Gastrocnemius medialis (tissue), 4 donors: ENCODE results near the gene PAPOLA.

Experiments used
- POLR2A ChIP-seq, 2 donors: fragments of 450-650 bp; IDR thresholded peaks; one replicate each; pipeline ENCODE4 v1.6.1; 2017; ENCODE audit warnings: antibody characterized with exemption in 2 of 2, mild to moderate bottlenecking in 2 of 2, moderate library complexity in 2 of 2
- TF ChIP-seq, protein P1 (sequence below), 5 experiments: fragments of 450-650 bp in 3 of 5; fragments of 200-600 bp in 2 of 5; sonication (generic) in 2 of 5; IDR thresholded peaks in 4 of 5; conservative IDR thresholded peaks in 1 of 5; 1 replicate in 4 of 5; 2 replicates in 1 of 5; pipeline ENCODE4 v1.5.1; 2016 to 2019; ENCODE audit warnings: antibody characterized with exemption in 5 of 5, mild to moderate bottlenecking in 3 of 5, moderate library complexity in 3 of 5

DNA sequence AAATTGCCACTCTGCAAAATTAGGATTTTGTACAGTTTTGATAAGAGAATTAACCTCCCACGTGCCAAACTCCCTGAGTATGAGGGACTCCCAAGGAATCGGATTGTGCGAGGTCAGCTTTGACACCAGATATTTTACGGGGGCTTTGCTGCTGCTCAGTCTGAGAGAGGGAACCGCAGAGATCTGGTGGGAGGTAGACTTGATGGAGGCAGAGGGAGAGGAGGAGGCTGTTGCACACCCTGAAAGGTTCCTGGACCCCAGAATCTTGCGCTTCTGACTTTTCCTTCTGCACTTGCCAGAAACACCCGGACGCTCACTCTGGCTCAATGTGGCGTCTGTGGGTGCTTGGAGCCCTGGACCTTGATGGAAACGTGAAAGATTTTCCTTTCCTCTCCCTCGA lies 83.9 kb downstream of the PAPOLA start:
- TF ChIP-seq, protein P1, sequence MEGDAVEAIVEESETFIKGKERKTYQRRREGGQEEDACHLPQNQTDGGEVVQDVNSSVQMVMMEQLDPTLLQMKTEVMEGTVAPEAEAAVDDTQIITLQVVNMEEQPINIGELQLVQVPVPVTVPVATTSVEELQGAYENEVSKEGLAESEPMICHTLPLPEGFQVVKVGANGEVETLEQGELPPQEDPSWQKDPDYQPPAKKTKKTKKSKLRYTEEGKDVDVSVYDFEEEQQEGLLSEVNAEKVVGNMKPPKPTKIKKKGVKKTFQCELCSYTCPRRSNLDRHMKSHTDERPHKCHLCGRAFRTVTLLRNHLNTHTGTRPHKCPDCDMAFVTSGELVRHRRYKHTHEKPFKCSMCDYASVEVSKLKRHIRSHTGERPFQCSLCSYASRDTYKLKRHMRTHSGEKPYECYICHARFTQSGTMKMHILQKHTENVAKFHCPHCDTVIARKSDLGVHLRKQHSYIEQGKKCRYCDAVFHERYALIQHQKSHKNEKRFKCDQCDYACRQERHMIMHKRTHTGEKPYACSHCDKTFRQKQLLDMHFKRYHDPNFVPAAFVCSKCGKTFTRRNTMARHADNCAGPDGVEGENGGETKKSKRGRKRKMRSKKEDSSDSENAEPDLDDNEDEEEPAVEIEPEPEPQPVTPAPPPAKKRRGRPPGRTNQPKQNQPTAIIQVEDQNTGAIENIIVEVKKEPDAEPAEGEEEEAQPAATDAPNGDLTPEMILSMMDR (IDR thresholded peaks at IDR 0.05 in 4 of 5, conservative IDR thresholded peaks at IDR 0.05 in 1 of 5) = no peak
- TF ChIP-seq POLR2A (IDR thresholded peaks at IDR 0.05) = no peak
